Astrocyte (in vitro differentiated cells and primary cell): ENCODE measurements around the gene TRIM15. TPM values are rescaled to one million over a fixed set of nuclear protein-coding genes. Genes with fewer than 3 reads are reported as not detected.
A peak's percentile ranks its signal among the peaks of the same experiment; 100 is the strongest.

Source experiments
- DNase-seq: peaks from one replicate; pipeline ENCODE4 v3.0.0-alpha.2; 2010; ENCODE audit warnings: low read depth
- FAIRE-seq: peaks from 2 replicates; lab custom pipeline; 2011; peaks lifted over from hg19 to GRCh38; lab: Jason Lieb, UNC
- H2AFZ ChIP-seq: 2 replicates; pipeline ENCODE4 v1.6.0; 2012; ENCODE audit warnings: low read depth, low read length, inconsistent platforms
- H3K27ac ChIP-seq: 2 replicates; pipeline ENCODE4 v1.5.1; 2011; ENCODE audit warnings: low read depth, low read length, inconsistent platforms
- H3K27me3 ChIP-seq: 2 replicates; pipeline ENCODE4 v1.6.0; 2011; ENCODE audit warnings: low read length, inconsistent platforms; ENCODE audit not compliant: insufficient read depth
- H3K36me3 ChIP-seq: 2 replicates; pipeline ENCODE4 v1.5.1; 2011; ENCODE audit warnings: low read length, inconsistent platforms; ENCODE audit not compliant: insufficient read depth
- H3K4me1 ChIP-seq: 2 replicates; pipeline ENCODE4 v1.5.1; 2011; ENCODE audit warnings: low read length, inconsistent platforms; ENCODE audit not compliant: insufficient read depth
- H3K4me2 ChIP-seq: 2 replicates; pipeline ENCODE4 v1.6.0; 2012; ENCODE audit warnings: low read length, inconsistent platforms
- H3K4me3 ChIP-seq: 2 replicates; pipeline ENCODE4 v1.5.1; 2011; ENCODE audit warnings: low read depth, mild to moderate bottlenecking, low read length, inconsistent platforms; ENCODE audit not compliant: insufficient read depth
- H3K79me2 ChIP-seq: 2 replicates; pipeline ENCODE4 v1.6.0; 2012; ENCODE audit warnings: mild to moderate bottlenecking, low read length, inconsistent platforms; ENCODE audit not compliant: insufficient read depth
- H3K9ac ChIP-seq: 2 replicates; pipeline ENCODE4 v1.6.0; 2012; ENCODE audit warnings: mild to moderate bottlenecking, low read length, inconsistent platforms
- H3K9me3 ChIP-seq: 2 replicates; pipeline ENCODE4 v1.5.1; 2012; ENCODE audit warnings: low read depth, mild to moderate bottlenecking, low read length, inconsistent platforms; ENCODE audit not compliant: insufficient read depth
- H4K20me1 ChIP-seq: 2 replicates; pipeline ENCODE4 v1.6.0; 2012; ENCODE audit warnings: low read length, inconsistent platforms; ENCODE audit not compliant: insufficient read depth
- H3K27ac Mint-ChIP-seq: one replicate; pipeline ENCODE4 v1.8.0; 2021; ENCODE audit warnings: mild to moderate bottlenecking, mixed read lengths; ENCODE audit not compliant: unreplicated experiment
- H3K27me3 Mint-ChIP-seq: one replicate; pipeline ENCODE4 v1.8.0; 2021; ENCODE audit warnings: low read depth, mixed read lengths; ENCODE audit not compliant: unreplicated experiment
- H3K36me3 Mint-ChIP-seq: one replicate; pipeline ENCODE4 v1.8.0; 2021; ENCODE audit warnings: low read depth, mixed read lengths; ENCODE audit not compliant: unreplicated experiment
- H3K4me1 Mint-ChIP-seq: one replicate; pipeline ENCODE4 v1.8.0; 2021; ENCODE audit warnings: low read depth, mixed read lengths; ENCODE audit not compliant: unreplicated experiment
- H3K4me3 Mint-ChIP-seq: one replicate; pipeline ENCODE4 v1.8.0; 2021; ENCODE audit warnings: mild to moderate bottlenecking, moderate library complexity, mixed read lengths; ENCODE audit not compliant: unreplicated experiment
- H3K9me3 Mint-ChIP-seq: one replicate; pipeline ENCODE4 v1.8.0; 2021; ENCODE audit warnings: mild to moderate bottlenecking, mixed read lengths; ENCODE audit not compliant: unreplicated experiment
- CTCF ChIP-seq: IDR thresholded peaks from 2 replicates; pipeline ENCODE4 v1.5.1; 2011; ENCODE audit warnings: low read depth, mild to moderate bottlenecking, inconsistent platforms, low read length, moderate library complexity; ENCODE audit not compliant: insufficient read depth
- EZH2 ChIP-seq: IDR thresholded peaks from 2 replicates; pipeline ENCODE4 v1.6.1; 2012; ENCODE audit warnings: mild to moderate bottlenecking, low read length, inconsistent platforms; ENCODE audit not compliant: insufficient read depth
- total RNA-seq: library from RNA; stranded (reverse); gene quantifications from 2 replicates; pipeline ENCODE4 v1.2.1, GENCODE V29; 2021

TRIM15 gene
- total RNA-seq, 1 donor from 2014 or later = not detected

DNA sequence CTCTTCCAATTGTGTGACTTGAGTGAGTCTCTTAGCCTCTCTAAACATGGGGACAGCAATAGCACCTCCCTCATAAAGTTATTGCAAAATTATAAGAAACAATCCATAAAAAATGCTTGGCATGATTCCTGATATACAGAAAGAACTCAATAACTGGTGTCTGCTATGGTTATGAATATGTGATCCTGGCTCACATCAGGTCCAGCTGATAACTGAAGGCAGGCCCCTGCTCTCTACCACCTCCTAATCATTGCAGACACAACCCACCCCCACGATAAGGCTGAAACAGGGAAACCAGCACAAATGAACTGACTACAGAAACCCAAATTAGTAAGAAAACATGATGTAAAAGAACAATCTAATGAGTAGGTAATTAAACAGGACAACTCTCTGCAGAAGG lies 5.4 kb downstream of the TRIM15 start:
- H3K36me3 Mint-ChIP-seq = no peaks in the 10 kb centered on the region
- H3K4me1 ChIP-seq = peaks cover 5% of the 10 kb centered on the region
- no peak overlapping the region for H3K27ac ChIP-seq
- H3K4me3 Mint-ChIP-seq = no peak overlapping the region
- no peak for TF ChIP-seq EZH2
- no peak for TF ChIP-seq CTCF
- no peak overlapping the region for H3K27ac Mint-ChIP-seq
- no peak overlapping the region for H3K4me3 ChIP-seq
- peaks cover 73% of the 10 kb centered on the region for H3K27me3 Mint-ChIP-seq
- H4K20me1 ChIP-seq = no peaks in the 10 kb centered on the region
- no peaks in the 10 kb centered on the region for H3K36me3 ChIP-seq
- FAIRE-seq = no peak
- H3K79me2 ChIP-seq = no peaks in the 10 kb centered on the region
- no peaks in the 10 kb centered on the region for H3K9me3 ChIP-seq
- no peak for DNase-seq
- peaks cover 6% of the 10 kb centered on the region for H3K9me3 Mint-ChIP-seq
- H2AFZ ChIP-seq = no peak overlapping the region
- H3K9ac ChIP-seq = no peak overlapping the region
- H3K4me2 ChIP-seq = no peak overlapping the region
- no peaks in the 10 kb centered on the region for H3K4me1 Mint-ChIP-seq
- H3K27me3 ChIP-seq = peaks cover 54% of the 10 kb centered on the region

DNA sequence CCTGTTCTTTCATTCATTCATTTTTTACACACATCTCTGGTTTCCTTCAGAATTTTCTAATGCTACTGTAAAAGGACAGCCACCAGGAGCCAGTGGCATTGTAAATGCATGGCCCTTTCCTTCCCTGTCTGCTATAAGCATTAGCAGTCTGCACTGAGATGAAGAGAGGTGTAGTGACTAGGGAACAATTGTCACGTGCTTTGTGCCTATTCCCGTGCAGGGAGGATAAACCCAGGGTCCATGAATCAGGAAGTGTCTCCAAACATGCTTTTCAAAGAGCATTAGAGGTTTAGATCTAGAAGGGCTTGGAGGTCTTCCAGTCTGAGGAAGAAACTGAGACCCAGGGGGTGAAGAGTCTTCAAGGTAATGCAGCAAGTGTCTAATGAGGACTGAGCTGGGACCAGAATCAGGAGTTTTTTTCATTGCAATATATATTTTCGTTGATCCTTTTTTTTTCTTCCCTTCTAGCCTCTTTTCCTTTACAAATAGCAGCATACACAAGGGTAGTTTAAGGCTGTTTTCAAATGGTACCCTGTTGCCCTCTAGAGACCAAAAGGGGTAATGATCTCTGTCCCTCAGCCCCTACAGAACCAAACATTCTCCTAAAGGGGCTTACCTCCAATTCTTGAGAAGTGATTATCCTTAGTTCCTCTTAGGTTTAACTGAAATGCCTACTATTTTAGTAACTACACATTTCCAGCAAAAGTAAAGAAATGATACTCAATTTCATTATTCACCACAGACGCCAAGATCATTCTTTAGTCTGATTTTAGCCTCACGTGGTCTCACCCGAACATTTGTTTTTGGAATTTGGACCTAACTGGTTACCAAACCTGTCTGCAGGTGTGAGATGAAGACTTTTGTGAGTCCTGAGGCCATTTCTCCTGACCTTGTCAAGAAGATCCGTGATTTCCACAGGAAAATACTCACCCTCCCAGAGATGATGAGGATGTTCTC lies 6.6 kb downstream of the TRIM15 start:
- H3K36me3 ChIP-seq = no peaks in the 10 kb centered on the region
- H2AFZ ChIP-seq = no peak overlapping the region
- no peak for FAIRE-seq
- no peaks in the 10 kb centered on the region for H3K9me3 ChIP-seq
- Mint-ChIP-seq H3K36me3 (no peaks in the 10 kb centered on the region), H3K4me3 (no peak overlapping the region), H3K27me3 (peaks cover 68% of the 10 kb centered on the region), H3K4me1 (no peaks in the 10 kb centered on the region), H3K9me3 (peaks cover 4% of the 10 kb centered on the region), H3K27ac (no peak overlapping the region)
- H3K79me2 ChIP-seq = no peaks in the 10 kb centered on the region
- no peak overlapping the region for H3K9ac ChIP-seq
- peaks cover 5% of the 10 kb centered on the region for H3K4me1 ChIP-seq
- TF ChIP-seq CTCF (peak; percentile 82), EZH2 (no peak)
- peaks cover 55% of the 10 kb centered on the region for H3K27me3 ChIP-seq
- H3K27ac ChIP-seq = no peak overlapping the region
- H3K4me3 ChIP-seq = no peak overlapping the region
- no peaks in the 10 kb centered on the region for H4K20me1 ChIP-seq
- H3K4me2 ChIP-seq = no peak overlapping the region
- peak; percentile 27 for DNase-seq
